Activated CD4-positive, alpha-beta T cell treated with anti-CD3 and anti-CD28 coated beads for 4 hours (primary cell): ENCODE measurements around the gene MAP4.
"Not testable (repeated sequence)": the region's sequence is repeated elsewhere in the genome, so short reads cannot be mapped to it uniquely, and the experiment has no call there.

Source experiments
- DNase-seq, 2 donors: peaks; one replicate each; pipeline ENCODE4 v3.0.0-alpha.2; 2020

Gene MAP4

DNA sequence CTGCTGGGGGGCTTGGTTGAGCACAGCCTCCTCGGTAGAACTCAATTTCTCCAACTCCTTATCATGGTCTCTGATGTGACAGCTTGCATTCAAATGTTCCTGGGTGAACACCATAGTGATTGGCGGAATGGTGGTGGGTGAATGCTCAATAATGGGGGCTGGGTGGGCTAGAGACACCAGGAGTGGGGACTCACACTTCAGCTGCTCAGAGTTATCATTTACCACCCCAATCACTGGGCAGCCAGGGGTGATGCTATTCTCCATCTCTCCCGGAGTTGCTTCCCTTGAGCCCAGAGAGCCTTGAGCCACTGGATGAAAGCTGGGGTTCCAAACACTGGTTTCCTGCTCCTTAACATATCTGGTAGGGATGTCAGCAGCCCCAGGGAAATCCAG is 124.6 kb downstream of the MAP4 start:
- no peak for DNase-seq

DNA sequence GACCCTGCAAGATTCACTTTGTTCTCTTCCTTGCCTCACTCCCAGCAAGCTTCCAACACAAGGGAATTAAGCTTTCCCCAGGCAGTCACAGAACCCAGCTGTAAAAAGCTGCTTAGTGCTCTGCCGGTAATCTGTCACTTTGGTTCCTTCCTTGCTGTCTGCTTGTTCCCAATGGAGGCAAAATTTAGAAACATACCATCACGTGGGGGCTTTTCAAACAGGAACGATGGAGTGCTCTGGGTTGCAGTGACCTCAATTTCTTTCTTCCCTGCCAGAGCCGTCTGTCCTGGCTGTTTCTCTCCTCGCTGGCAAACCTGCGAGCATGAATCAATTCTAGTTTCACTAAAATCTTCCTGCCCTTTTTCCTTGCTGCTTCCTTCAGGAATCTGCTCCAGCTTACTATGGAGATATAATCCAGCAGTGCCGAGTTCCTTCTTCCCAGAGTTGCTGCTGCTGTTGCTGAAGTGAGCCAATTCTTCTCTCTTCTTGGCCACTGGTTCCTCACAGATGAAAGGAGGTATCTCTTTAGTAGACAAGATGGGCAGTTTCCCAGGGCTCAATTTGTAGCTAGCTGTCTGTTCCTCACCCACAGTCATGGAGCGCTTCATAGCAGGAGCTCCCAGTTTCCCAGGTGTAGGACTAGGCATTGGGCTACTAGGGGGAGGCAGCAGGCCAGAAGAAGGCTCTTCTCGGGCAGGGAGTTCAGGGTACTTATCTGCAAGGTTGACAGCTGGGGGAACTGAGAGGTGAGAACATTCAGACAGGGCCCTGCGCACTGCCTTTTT is 125.2 kb downstream of the MAP4 start:
- DNase-seq: no peak

DNA sequence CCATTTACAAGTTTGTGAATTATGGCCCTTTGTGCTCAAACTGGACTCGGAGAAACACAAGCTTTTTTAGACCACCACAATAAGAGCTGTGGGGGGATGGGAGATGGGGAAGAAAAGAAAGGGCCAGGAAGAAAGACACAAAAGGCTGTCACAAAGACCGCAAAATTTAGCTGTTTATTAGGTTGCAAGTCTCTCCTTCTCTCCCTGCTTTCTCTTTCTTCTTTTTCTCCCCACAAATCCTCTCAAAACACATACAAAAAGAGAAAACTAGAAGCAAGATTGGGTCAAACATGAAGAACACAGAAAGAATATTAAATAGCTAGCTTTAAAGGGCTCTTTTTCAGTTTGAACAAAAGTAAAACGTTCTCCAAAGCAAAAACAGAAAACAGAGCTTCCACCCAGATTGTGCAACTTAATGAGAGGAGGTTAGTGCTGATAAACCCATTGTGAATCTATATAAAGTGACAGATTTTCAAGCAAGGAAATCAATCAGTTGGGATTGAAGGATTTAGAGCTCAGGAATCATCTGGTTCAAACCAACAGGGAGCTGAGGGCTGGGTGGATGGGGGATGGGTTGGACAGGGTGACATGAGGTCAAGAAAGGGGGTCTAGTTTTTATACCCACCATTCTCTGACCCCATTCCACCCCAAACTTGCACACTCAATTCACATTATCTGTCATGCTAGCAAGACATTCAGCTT is 125.9 kb downstream of the MAP4 start:
- no peak for DNase-seq

GRCh38 chr3:47888986-47889757 is 127.0 kb downstream of the MAP4 start:
- no peak for DNase-seq

DNA sequence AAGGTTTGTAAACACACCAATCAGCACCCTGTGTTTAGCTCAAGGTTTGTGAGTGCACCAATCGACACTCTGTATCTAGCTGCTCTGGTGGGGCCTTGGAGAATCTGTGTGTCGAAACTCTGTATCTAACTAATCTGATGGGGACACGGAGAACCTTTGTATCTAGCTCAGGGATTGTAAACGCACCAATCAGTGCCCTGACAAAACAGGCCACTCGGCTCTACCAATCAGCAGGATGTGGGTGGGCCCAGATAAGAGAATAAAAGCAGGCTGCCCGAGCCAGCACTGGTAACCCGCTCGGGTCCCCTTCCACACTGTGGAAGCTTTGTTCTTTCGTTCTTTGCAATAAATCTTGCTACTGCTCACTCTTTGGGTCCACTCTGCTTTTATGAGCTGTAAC is 128.2 kb downstream of the MAP4 start:
- not testable (repeated sequence) for DNase-seq

GRCh38 chr3:47885168-47885567 is 131.0 kb downstream of the MAP4 start:
- no peak for DNase-seq

GRCh38 chr3:47884603-47885002 is 131.6 kb downstream of the MAP4 start:
- no peak for DNase-seq

DNA sequence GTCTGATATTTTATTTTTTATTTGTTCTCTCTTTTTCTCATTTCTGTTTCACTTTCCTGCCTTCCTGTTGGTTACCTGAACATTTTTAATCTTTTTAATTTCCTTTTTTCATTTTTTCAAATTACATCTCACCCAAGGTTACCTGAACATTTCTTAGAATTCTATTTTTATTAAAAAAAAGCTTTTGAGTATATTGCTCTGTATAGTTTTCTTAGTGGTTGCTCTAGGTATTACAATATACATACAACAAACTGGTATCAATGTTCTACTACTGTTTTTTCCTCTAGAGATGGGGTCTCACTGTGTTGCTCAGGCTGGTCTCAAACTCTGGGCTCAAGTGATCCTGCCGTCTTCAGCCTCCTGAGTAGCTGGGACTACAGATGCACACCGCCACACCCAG is 133.9 kb downstream of the MAP4 start:
- DNase-seq: no peak

DNA sequence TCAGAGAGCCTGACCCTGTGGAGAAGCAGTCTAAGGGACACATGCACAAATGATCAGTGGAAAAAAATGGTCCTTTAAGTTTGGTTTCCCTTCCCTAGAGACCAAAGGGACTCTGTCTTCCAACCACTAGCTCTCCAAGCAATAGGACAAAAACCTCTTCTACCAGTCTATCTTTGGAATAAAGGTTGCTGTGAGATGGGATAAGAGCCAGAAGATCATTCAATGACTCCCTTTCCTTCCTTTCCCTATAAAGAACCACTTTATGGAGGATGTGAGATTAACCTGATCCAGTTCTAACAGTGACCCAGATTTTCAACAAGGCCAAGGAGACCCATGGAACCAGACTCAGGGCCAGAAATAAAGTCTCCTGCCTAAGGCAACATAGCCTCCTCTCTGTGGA is 138.5 kb downstream of the MAP4 start:
- no peak for DNase-seq

GRCh38 chr3:47877290-47877689 is 138.9 kb downstream of the MAP4 start:
- DNase-seq: no peak

- DNase-seq: no peak
Measured at GRCh38 chr3:47874913-47875312, 141.3 kb downstream of the MAP4 start.

DNA sequence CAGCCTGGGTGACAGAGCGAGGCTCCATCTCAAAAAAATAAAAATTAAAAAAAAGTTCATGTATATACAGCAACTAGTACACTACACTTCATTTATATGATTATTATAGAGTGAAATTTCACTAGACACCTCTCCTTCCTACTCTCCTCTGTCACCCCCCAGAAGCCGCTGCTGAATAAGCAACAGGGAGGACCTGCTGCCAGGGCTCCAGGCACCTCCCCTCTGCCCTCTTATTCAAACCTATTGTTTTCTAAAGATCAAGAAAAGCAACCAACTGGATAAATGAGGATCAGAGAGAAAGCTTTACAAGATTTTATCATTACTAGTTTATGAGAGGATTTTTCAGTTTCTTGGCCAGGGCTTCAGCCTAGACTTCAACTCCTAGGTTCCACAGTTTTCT is 141.8 kb downstream of the MAP4 start:
- DNase-seq: no peak

GRCh38 chr3:47872916-47873315 is 143.3 kb downstream of the MAP4 start:
- DNase-seq: no peak

DNA sequence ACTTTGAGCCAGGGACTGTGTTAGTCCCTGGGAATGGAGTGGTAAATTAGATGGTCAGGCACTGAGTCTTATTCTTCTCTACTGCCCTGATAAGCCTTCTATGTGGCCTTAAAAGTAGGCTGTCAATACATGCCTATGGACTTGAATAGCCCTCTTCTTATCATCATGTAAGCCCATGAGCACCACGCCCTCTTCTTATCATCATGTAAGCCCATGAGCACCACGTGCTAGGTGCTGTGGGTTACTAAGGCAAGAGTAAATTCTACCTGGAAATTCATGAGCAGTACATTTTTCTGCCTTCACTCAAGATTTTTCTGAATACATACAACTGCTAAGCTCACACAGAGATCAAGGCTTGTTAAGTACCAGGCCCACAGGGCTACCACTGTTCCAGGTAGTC is 144.8 kb downstream of the MAP4 start:
- DNase-seq: no peak

DNA sequence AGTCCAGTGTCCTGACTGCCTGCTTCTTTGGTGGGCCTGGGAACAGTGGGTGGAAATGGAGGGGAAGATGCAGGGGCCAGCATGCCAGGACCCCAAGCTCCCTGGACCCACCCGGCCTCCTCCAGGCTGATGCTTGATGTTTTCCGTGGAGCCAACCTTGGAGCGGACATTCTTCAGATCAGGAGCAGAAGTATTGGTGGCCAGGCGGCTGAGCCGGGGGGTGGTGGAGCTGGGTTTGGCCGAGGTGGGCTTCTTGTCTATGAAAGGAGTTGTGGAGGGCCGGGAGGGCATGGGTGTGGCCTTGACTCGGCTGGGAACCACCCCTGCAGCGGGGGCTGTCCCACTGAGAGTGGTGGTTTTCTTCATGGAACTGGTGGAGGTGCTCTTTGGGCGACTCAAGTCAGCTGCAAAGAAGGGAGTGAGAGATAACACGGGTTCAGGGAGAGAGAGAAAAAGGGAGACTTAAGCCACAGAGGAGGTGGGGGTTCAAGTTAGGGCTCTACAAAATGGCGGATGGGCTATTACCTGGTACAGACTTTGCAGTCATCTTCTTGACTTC is 145.4 kb downstream of the MAP4 start:
- DNase-seq: no peak

- DNase-seq: no peak
Measured at GRCh38 chr3:47870156-47870555, 146.1 kb downstream of the MAP4 start.

- DNase-seq: no peak
Measured at GRCh38 chr3:47868306-47868705, 147.9 kb downstream of the MAP4 start.

DNA sequence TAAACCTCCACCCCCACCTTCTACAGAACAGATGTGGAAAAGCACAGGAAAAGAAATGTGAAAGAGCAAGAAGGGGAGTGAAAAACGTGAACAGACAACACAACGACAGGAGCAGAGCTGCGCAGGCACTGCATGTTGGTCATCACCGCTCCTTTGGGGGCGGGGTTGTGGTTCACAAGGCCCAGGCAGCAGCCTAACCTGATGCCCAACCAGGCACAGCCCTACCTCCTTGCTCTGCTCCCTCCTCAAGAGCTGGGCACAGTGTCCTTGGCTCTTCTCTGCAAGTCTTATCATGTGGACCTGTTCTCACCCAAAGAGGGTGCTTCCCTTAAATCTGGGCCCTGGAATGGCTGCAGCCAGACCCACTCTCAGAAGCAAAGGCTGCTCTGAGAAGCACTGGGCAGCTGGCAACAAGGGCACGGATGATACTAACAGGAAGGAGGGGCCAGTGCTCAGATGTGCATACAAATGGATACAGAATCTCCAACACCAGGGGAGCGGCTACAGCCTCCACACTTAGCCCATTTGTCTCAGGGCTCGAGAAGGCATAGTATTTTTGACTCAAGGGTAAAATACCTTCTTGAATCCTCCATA is 148.7 kb downstream of the MAP4 start:
- no peak for DNase-seq

- DNase-seq: no peak
Measured at GRCh38 chr3:47865192-47865591, 151.0 kb downstream of the MAP4 start.

GRCh38 chr3:47863391-47864128 is 152.7 kb downstream of the MAP4 start:
- no peak for DNase-seq

- no peak for DNase-seq
Measured at GRCh38 chr3:47859956-47860605, 156.1 kb downstream of the MAP4 start.

GRCh38 chr3:47857151-47857550 is 159.1 kb downstream of the MAP4 start:
- no peak for DNase-seq
